ENCODE results near the gene UBFD1. TPM values are rescaled to one million over a fixed set of nuclear protein-coding genes. Genes with fewer than 3 reads are reported as not detected.
A peak's percentile ranks its signal among the peaks of the same experiment; 100 is the strongest.
"Not testable (repeated sequence)": the region's sequence is repeated elsewhere in the genome, so short reads cannot be mapped to it uniquely, and the experiment has no call there.

Gene UBFD1
- total RNA-seq, 1 donor from 2014 or later, result 132 TPM

DNA sequence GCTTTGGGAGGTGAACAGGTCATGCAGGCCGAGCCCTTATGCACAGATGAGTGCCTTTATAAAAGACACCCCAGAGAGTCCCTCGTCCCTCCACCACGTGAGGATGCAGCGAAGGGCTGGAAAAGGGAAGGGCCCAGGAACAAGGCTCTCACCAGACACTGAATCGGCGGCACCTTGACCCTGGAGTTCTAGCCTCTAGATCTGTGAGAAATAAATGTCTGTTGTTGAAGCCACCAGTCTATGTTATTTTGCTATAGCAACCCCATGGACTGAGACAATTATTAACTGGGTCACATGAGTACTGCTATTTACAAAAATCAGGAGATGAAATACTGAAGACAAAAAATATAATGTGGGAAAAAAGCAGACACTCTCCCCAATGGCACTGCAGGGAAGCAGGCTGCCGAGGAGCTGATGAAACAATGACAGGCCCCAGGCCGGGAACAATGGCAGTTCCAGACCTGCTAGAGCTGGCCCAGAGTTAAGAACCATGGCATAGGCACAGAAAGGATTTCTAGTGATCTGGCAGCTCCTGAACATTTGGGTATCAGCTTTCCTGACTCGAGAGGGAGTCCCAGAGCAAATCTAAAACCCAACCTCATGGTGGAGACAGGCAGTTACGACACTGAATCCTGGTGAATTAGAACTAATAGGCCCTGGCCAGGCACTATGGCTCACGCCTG is 29.4 kb upstream of the UBFD1 start:
- no peak for DNase-seq

DNA sequence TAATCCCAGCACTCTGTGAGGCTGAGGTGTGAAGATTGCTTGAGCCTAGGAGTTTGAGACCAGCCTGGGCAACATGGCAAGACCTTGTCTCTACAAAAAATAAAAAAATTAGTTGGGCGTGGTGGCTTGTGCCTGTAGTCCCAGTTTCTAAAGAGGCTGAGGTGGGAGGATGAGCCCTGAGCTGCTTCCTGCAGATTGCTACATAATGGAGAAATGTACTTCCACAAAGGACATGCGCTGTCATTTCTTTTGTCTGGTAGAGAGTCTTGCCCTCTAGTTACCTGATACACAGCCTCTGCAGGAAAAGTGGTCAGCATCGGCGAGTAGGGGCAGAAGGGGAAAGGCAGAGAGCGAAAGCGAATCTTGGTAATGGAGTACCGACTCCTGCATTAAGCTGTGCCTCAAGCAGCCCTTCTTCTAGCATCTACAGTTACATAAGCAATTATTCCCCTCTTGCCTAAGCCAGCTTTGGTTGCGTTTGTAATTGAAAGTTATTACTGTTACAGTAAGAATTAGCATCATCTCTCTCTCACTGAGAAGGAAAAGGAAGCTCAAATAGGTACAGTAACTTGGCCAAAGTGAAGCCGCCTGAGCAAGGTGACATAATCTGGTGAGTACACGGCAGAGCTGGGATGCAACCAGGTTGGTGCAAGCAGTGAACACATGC is 28.8 kb upstream of the UBFD1 start:
- DNase-seq, result no peak

DNA sequence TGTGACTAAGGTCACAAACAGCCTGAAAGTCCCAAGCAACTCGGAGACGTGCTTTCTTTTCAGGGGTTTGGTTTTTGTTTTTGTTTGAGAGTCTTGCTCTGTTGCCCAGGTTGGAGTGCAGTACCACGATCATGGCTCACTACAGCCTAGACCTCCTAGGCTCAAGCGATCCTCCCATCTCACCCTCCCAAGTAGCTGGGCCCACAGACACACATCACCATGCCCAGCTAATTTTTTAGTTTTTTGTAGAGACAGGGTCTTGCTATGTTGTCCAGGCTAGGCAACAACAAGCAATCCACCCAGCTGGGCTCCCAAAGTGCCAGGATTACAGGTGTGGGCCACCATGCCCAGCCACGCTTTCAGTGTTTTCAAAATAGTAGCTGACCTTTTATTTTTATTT is 27.5 kb upstream of the UBFD1 start:
- no peak for DNase-seq

DNA sequence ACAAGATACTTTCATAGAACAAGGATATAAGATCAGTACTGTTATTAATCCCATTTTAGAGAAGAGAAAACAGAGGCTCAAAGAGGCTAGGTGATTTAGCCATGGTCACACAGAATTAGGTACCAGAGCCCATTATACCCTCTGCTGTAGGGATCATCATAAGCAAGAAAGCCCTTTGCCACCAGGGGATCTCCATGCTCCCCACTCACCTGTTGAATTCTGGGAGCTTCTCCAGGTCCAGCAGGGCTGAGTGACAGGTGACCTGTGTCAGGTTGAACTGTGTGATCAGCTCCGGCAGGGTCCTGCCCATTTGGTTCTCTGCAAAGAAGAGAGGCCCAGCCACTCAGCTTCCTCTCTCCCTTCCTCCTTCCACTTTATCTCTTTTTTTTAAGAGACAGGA is 25.1 kb upstream of the UBFD1 start:
- no peak for DNase-seq

DNA sequence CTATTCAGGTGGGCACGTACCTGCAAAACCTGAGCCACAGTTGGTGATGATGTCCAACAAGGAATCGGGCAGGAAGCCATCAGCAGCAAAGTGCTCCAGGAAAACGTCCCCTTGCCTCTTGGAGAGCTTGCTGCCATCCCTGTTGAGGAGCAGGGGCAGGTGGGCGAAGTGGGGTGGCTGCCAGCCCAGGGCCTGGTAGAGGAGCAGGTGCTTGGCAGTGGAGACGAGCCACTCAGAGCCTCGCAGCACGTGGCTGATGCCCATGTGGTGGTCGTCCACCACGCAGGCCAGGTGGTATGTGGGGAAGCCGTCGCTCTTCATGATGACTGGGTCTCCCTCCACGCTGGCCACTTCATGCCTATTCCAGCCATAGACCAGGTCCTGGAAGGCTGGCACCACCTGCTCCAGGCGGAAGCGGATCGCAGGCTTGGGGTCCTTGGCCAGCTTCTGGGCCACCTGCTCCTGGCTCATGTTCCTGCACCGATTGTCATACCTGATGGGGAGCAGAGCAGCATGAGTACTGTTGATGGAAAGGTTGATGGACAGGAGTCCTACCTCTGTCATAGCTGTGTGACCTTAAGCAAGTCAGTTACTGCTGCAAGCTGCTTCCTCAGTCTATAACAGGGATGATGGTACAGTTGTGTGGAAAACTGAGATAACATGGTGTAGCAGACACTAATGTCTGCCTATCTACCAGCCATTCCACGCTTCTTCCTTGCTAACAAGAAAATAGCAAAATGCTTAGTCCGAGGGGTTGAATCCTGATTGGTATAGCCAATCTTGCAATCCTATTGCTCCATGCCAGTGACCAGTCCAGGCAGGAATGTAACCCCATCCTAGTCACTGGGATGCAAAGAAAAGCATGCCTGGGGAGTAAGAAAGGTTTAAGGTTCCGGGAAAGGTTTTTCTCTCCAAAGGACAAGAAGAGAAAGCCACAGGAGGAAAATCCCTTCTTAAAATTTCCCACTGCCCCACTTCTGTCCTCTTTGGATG is 22.4 kb upstream of the UBFD1 start:
- no peak for DNase-seq

DNA sequence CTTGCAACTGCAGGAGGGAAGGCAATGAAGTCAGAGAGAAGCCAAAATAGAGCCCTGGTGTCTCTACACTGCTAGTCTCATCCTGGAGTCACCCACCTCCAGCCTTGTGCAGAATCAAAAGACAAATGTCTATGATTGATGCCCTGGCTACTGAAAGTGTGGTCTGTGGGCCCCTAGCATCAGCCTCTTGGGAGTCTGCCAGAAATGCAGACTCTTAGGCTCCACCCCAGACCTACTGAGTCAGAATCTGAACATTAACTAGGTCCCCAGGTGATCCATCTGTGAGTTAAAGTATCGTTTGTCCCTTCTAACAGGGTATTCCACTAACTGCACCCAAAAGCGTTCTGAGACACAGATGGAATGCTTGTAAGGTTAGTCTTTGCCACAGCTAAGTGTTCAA is 21.6 kb upstream of the UBFD1 start:
- DNase-seq, result no peak

DNA sequence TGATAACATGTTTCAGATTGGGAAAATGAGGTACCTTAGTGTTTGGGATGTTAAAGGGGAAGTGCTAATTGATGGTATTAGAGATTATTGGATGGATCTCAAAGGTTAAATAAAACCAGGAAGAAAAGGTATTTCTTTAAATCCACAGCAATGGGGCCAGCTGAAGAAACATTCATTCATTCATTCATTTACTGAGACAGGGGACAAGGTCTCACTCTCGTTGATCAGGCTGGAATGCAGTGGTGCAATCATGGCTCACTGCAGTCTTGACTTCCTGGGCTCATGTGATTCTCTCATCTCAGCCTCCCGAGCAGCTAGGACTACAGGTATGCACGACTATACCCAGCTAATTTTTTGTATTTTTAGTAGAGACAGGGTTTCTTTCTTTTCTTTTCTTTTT is 20.1 kb upstream of the UBFD1 start:
- no peak for DNase-seq

DNA sequence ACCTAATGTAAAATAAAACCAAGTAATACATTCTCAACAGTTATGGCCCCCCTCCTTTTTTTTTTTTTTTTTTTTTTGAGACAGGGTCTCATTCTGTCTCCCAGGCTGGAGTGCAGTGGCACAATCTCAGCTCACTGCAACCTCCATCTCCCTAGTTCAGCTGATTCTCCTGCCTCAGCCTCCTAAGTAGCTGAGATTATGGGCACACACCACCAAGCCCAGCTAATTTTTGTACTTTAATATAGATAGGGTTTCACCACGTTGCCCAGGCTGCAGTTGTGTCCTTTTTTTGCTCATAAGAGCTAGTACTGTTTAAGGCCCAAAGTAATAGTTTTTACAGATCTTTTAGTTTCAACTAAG is 18.6 kb upstream of the UBFD1 start:
- DNase-seq, result no peak

DNA sequence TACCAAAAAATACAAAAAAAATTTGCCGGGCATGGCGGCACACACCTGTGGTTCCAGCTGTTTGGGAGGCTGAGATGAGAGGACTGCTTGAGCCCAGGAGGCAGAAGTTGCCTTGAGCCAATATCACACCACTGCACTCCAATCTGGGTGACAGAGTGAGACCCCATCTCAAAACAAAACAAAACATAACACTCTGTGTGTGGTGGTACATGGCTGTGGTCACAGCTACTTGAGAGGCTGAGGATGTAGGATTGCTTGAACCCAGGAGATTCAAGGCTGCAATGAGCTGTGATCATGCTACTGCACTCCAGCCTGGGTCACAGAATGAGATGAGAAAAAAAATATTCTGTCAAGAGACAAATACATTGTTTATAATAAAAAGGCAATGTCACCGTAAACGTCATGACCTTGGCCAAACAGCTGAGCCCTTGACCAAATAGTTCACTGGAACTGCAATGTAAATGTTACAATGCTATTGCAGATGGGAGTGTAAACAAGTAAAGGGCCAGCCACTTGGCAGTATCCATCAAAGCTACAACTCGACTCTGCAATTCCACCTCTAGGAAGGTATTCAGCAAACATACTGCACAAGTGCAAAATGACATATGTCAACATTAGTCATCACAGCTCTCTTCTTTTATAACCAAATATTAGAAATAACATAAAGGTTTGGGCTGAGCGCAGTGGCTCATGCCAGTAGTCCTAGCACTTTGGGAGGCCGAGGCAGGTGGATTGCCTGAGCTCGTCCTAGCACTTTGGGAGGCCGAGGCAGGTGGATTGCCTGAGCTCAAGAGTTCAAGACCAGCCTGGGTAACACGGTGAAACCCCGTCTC is 17.3 kb upstream of the UBFD1 start:
- DNase-seq, result no peak

DNA sequence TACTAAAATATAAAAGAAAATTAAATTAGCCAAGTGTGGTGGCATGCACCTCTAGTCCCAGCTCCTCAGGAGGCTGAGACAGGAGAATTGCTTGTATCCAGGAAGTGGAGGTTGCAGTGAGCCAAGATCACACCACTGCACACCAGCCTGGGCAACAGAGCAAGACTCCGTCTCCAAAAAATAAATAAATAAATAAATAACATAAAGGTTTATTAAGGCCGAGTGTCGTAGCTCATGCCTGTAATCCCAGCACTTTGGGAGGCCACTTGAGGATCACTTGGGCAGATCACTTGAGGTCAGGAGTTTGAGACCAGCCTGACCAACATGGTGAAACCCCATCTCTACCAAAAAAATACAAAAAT is 16.7 kb upstream of the UBFD1 start:
- DNase-seq, result not testable (repeated sequence)

DNA sequence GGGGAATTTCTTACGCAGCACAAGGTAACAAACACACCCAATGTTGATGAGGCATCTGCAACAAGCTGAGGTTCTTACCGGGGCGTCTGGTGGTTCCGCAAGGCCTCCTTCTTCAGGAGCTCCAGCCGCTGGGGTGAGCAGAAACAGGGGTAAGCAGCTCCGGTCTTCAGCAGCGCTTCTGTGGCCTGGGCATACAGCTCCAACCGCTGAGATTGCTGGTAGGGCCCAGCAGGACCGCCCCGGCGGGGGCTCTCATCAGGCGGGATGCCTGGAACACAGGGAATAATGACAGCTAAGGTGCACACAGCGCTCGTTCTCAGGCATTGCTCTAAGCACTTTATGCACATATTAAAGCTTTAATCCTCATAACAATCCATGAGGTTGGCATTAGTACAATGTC is 13.1 kb upstream of the UBFD1 start:
- no peak for DNase-seq

DNA sequence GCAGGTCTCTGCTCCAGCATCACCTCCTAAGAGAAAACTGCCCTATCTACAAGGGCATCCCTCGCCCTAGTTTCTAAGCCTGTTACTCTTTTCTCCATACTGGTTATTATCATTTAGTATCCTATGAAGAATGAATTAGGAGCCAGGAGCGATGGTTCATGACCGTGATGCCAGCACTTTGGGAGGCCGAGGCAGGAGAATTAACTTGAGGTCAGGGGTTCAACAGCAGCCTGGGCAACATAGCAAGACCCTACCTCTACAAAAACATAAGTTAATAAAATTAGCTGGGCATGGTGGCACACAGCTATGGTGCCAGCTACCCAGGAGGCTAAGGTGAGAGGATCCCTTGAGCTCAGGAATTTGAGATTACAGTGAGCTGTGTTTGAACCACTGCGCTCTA is 7.6 kb upstream of the UBFD1 start:
- DNase-seq, result no peak

DNA sequence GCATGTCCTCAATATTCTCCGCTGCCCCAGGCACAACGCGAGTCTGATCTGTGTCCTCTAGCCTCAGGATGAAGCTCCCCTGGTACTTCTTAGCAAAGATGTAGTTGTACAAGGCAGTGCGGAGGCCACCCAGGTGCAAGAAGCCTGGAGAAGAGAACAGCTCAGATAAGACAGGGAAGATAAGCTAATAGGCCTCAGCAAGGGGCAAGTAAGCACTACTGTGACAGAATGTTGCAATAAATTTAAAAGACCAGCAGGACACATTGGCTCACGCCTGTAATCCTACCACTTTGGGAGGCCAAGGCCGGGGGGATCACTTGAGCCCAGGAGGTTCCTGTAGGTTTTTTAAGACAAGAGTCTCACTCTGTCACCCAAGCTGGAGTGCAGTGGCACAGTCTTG is 5.4 kb upstream of the UBFD1 start:
- no peak for DNase-seq

DNA sequence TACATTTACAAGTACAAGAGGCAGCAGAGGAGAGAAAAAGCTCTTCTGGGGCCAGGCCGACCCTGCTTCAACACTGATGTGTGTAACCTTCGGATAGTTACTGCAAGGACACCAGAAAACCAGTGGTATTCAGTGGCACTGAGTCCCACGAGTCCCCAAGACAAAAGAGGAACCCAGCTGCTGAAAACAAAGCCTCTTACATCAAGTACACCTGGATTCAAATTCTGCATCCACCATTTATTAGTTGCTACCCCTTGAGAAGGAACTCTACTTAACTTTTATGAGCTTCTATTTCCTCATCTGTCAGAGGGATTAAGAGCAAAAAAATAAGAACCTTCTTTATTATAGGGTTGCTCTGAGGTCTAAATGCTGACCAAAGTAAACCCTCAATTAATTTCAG is 3.0 kb upstream of the UBFD1 start:
- no peak for DNase-seq

DNA sequence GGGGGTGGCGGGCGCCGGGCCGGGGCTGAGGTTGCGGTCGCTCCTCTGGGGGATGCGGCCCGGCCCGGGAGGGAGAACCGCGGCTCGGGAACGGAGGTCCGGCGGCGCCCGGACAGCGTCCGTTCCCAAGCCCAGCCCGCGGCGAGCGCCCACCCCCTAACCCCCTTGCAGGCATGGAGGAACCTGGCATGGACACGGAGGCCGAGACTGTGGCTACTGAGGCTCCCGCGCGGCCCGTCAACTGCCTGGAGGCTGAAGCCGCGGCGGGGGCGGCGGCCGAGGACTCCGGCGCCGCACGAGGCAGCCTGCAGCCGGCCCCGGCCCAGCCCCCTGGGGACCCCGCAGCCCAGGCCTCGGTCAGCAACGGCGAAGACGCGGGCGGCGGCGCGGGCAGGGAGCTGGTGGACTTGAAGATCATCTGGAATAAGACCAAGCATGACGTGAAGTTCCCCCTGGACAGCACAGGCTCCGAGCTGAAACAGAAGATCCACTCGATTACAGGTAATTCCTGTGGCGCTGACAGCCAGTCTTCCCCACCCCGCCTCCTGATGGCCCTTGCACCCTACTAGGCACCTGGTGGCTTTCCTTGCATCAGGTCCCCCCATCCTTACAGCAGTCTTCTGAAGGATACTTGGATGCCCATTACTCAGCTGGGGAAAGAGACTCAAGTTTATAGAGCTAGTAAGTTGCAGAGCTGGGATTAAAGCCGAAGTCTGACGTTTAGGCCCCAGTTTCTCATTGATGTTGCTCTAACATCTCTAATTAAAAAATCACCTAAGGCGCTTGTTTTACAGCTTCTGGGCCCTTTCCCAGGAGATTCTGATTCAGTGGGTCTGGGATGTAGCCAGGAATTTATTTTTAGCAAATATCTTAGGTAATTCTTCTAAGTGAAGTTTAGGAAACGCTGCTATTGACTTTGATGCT is 514 bp downstream of the UBFD1 start:
- peak; percentile 49 for DNase-seq

DNA sequence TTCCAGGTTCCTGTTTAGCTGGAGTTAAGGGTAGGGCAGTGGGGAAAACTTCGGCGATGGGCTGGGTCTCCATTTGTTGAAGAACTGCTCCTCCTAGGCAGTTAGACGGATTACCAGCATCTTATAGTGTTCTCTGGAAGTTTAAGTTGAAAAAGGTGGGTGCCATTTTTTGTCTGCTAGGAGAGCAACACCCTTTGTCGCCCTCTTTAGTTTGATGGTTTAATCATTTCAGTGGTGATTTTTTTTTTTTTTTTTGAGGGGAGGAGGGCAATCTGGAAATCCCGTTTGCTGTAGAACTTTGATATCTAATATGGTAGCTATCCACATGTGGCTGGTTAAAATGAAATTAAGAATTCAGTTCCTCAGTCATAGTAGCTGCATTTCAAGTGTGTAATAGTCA is 4.1 kb downstream of the UBFD1 start:
- no peak for DNase-seq

DNA sequence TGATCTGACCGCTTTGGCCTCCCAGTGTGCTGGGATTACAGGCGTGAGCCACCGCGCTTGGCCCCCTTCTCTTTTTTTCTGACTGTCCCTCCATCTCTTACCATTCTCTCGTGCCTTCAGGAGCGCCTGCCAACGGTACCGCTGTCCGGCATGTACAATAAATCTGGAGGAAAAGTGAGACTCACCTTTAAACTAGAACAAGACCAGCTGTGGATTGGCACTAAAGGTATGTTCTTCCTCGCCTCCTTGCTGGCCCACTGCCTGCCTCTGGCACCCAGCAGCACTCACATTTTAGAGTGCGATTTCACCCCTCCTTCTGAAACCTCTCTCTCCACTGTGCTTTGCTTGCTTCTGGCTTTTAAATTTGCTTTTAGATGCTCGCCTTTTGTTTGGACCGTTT is 5.0 kb downstream of the UBFD1 start:
- DNase-seq, result no peak

DNA sequence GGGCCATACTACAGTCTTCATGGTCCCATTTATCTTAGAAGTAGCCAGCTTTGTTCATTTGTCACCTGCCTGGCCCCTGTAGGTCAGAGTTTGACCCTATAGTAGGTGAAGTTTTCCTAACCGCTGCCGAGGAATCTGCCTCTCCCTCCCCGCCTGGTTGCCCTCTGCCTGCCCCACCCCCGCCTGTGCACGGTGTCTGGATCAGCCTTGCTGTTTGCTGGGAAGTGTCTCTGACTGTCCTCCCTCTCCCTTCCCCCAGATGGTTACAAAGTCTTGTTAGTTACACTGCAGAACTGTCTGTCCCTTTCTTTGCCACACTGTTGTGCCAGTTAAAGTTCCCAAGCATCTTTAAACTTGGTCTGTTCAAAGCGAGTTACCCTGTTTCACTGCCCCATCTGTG is 5.7 kb downstream of the UBFD1 start:
- no peak for DNase-seq

DNA sequence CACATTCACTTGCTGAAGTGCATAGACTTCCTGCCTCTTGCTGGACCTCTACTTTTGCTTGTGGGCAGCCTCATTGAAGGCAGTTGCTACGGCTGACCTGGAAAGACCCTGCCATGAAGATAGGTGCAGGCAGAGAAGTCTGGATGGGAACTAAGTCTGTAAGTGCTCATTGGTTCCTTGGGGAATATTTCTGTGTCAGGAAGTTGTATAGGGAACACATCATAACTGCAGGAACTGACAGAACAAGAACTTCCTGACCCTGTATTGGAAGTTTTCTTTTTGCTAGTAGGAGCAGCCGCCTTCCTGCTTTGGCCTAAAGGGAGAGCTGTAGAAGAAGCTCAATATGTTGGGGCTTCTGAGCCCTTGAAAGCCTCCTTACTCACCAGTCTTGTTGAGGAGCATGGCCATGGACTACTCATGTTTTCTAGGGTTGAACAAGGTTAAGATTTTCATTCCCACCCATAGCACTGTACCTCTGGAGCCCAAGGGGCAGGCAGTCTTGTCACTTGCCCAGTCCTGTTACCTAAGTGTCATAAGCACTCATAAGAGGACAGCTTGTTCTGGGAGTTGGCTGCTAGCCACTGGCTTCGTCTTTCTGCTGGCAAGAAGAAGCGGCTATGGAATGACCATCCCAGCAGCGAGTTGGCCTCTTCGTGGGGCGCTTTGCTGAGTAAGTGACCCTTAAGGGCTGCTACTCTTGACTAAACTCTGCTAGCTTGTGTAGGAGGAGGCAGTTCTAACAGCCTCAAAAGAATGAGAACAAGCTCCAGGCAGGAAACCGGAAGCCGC is 7.2 kb downstream of the UBFD1 start:
- peak; percentile 60 for DNase-seq

DNA sequence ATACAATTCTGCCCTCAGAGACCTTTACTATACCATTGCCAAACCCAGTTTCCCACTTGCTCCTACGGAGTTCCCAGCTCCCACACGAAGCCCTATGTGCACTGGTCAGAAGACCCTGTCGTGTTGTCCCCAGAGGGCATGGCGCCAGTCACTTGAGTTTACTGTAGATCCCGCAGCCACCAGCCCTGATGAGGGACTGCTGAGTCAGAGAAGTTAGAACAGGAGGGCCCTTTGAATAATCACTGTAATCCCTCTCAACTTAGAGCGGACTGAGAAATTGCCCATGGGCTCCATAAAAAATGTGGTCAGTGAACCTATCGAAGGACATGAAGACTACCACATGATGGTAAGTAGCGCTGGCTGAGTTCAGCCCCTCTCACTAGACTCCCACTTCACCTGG is 9.2 kb downstream of the UBFD1 start:
- DNase-seq, result no peak

DNA sequence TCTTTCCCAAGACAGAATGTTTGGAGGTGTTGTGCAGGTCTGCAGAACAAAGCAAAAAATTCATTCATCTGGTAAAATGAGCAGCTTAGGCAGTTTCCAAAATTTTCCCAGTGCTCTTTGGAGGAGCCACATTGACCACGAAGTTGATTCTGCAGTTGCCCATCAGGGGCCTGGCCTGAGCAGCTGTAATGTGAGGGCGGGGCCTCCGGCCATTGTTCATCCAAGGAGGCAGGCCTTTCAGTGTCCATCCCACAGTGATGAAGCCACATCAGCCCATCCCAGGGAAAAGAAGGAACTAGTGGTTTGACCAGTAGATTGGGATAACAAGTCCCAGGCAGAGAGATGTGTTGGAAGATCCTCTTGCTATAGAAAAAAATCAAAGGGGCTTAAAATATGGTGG is 10.1 kb downstream of the UBFD1 start:
- peak; percentile 7 for DNase-seq
